ENCODE results near the gene MAGEA9B. TPM values are rescaled to one million over a fixed set of nuclear protein-coding genes. Genes with fewer than 3 reads are reported as not detected.

Gene MAGEA9B
- total RNA-seq, 1 experiment from 2014 or later = not detected

Other genes with a start within 250 kb of the MAGEA9B start
- gene IDS, start 82.2 kb downstream of the MAGEA9B start, total RNA-seq (2014; rRNA removed) = 68.4 and 72.9 TPM in 2 replicates
- gene EOLA1, start 46.4 kb downstream of the MAGEA9B start, total RNA-seq (2014; rRNA removed) = 21.7 and 25.9 TPM in 2 replicates
- not detected in 2 replicates for gene HSFX3, start 37.5 kb downstream of the MAGEA9B start, total RNA-seq (2014; rRNA removed)
- gene HSFX2, start 7.9 kb upstream of the MAGEA9B start, total RNA-seq (2014; rRNA removed) = not detected in 2 replicates
- gene TMEM185A, start 44.3 kb upstream of the MAGEA9B start, total RNA-seq (2014; rRNA removed) = 13.1 and 14.9 TPM in 2 replicates
- gene MAGEA11, start 124.6 kb upstream of the MAGEA9B start, total RNA-seq (2014; rRNA removed) = not detected in 2 replicates
- gene HSFX1, start 186.6 kb upstream of the MAGEA9B start, total RNA-seq (2014; rRNA removed) = 0.11 TPM in 1 of 2 replicates, not detected in the other
- not detected in 2 replicates for gene MAGEA9, start 194.5 kb upstream of the MAGEA9B start, total RNA-seq (2014; rRNA removed)

All from PC-3 (cell line).